H1 (cell line): Measurements from ENCODE around the gene GCHFR. TPM values are rescaled to one million over a fixed set of nuclear protein-coding genes. Genes with fewer than 3 reads are reported as not detected.

Experiments
- CTCF ChIA-PET: fragments of 300-600 bp; sonication (Branson Sonifier 250); formaldehyde crosslinking; loops from one replicate; lab custom pipeline; 2021; ENCODE audit not compliant: partially characterized antibody; lab: Charles Lee
- POLR2A ChIA-PET: fragments of 300-600 bp; sonication (Branson Sonifier 250); formaldehyde crosslinking; loops from one replicate; lab custom pipeline; 2021; ENCODE audit warnings: inconsistent platforms; ENCODE audit not compliant: partially characterized antibody; lab: Charles Lee
- DNase-seq, 2 experiments: peaks; one replicate each; pipeline versions ENCODE4 v3.0.0 to v3.0.0-alpha.2; 2010 to 2022; ENCODE audit warnings: low spot score in 2 of 2, low read depth in 1 of 2, mixed read lengths in 1 of 2
- FAIRE-seq: peaks from 2 replicates; lab custom pipeline; 2011; peaks lifted over from hg19 to GRCh38; lab: Jason Lieb, UNC
- H2AFZ ChIP-seq: 2 replicates; pipeline ENCODE4 v1.8.1; 2012; ENCODE audit warnings: low read length, inconsistent platforms
- H2AK5ac ChIP-seq: 2 replicates; pipeline ENCODE4 v1.6.1; 2013; ENCODE audit warnings: low read depth, low read length
- H2BK120ac ChIP-seq: replicated peaks from 2 replicates; pipeline ENCODE3; 2013; ENCODE audit warnings: low read depth, low read length, inconsistent platforms
- H2BK12ac ChIP-seq: 2 replicates; pipeline ENCODE4 v1.6.1; 2013; ENCODE audit warnings: low read depth, low read length
- H2BK15ac ChIP-seq: 2 replicates; pipeline ENCODE4 v1.6.1; 2013; ENCODE audit warnings: low read length
- H2BK20ac ChIP-seq: 2 replicates; pipeline ENCODE4 v1.6.1; 2013; ENCODE audit warnings: low read length
- H2BK5ac ChIP-seq: 2 replicates; pipeline ENCODE4 v1.6.1; 2013; ENCODE audit warnings: low read depth, low read length
- H3K14ac ChIP-seq: 2 replicates; pipeline ENCODE4 v1.6.1; 2013; ENCODE audit warnings: inconsistent platforms; ENCODE audit not compliant: insufficient read length
- H3K18ac ChIP-seq: 2 replicates; pipeline ENCODE4 v1.6.1; 2013; ENCODE audit warnings: low read length; ENCODE audit errors: extremely low read depth
- H3K23ac ChIP-seq: 2 replicates; pipeline ENCODE4 v1.6.1; 2013; ENCODE audit warnings: inconsistent platforms; ENCODE audit not compliant: insufficient read length
- H3K23me2 ChIP-seq: 2 replicates; pipeline ENCODE4 v1.6.1; 2013; ENCODE audit warnings: low read depth, low read length
- H3K27ac ChIP-seq: 2 replicates; pipeline ENCODE4 v1.6.1; 2011; ENCODE audit warnings: low read depth, low read length, inconsistent platforms
- H3K27me3 ChIP-seq, 4 experiments: replicated peaks in 1 of 4; 1 replicate in 1 of 4; 2 replicates in 3 of 4; pipeline versions ENCODE4 v1.6.1 to v1.8.1; 2011 to 2013; ENCODE audit warnings: low read length in 3 of 4, mild to moderate bottlenecking in 3 of 4, inconsistent platforms in 2 of 4, mixed read lengths in 2 of 4, moderate library complexity in 1 of 4; ENCODE audit not compliant: control insufficient read depth in 3 of 4, insufficient read depth in 3 of 4; ENCODE audit errors: extremely low read depth in 1 of 4
- H3K36me3 ChIP-seq, 4 experiments: 2 replicates each; pipeline versions ENCODE4 v1.6.1 to v1.8.1; 2011 to 2013; ENCODE audit warnings: mild to moderate bottlenecking in 4 of 4, low read length in 3 of 4, moderate library complexity in 2 of 4, control low read depth in 1 of 4, inconsistent platforms in 1 of 4; ENCODE audit not compliant: insufficient read depth in 4 of 4, control insufficient read depth in 2 of 4
- H3K4ac ChIP-seq: replicated peaks from 2 replicates; pipeline ENCODE3; 2013; ENCODE audit warnings: low read length, low read depth, mixed read lengths, inconsistent platforms; ENCODE audit not compliant: insufficient read length
- H3K4me1 ChIP-seq, 4 experiments: replicated peaks in 1 of 4; 1 replicate in 1 of 4; 2 replicates in 3 of 4; pipeline versions ENCODE4 v1.6.1 to v1.8.1; 2011 to 2013; ENCODE audit warnings: low read length in 3 of 4, inconsistent platforms in 2 of 4, mixed read lengths in 1 of 4; ENCODE audit not compliant: insufficient read depth in 4 of 4, control insufficient read depth in 3 of 4
- H3K4me2 ChIP-seq, 2 experiments: 2 replicates each; pipeline versions ENCODE4 v1.6.1 to v1.8.1; 2011 to 2013; ENCODE audit warnings: low read depth in 2 of 2, low read length in 2 of 2, control low read depth in 1 of 2, inconsistent platforms in 1 of 2, mild to moderate bottlenecking in 1 of 2; ENCODE audit not compliant: insufficient read depth in 1 of 2
- H3K4me3 ChIP-seq, 4 experiments: fragments of 200-600, 300-600 bp in 1 of 4; sonication (generic), shearing (Covaris generic), sonication (Bioruptor Twin) in 1 of 4; 2 replicates each; pipeline versions ENCODE4 v1.5.1 to v1.8.1; 2011 to 2016; ENCODE audit warnings: low read length in 4 of 4, low read depth in 3 of 4, control low read depth in 2 of 4, inconsistent platforms in 2 of 4, mild to moderate bottlenecking in 2 of 4, mixed read lengths in 1 of 4, moderate library complexity in 1 of 4; ENCODE audit not compliant: insufficient read depth in 2 of 4; ENCODE audit errors: extremely low read depth in 1 of 4
- H3K56ac ChIP-seq: replicated peaks from 2 replicates; pipeline ENCODE3; 2013; ENCODE audit warnings: low read depth, mild to moderate bottlenecking, mixed read lengths, low read length, inconsistent platforms; ENCODE audit not compliant: insufficient read length
- H3K79me1 ChIP-seq: 2 replicates; pipeline ENCODE4 v1.6.1; 2013; ENCODE audit warnings: low read depth, low read length, control low read depth
- H3K79me2 ChIP-seq, 2 experiments: 2 replicates each; pipeline versions ENCODE4 v1.6.1 to v1.8.1; 2012 to 2013; ENCODE audit warnings: low read length in 2 of 2, mild to moderate bottlenecking in 2 of 2, inconsistent platforms in 1 of 2; ENCODE audit not compliant: insufficient read depth in 2 of 2, control insufficient read depth in 1 of 2
- H3K9ac ChIP-seq, 4 experiments: replicated peaks in 1 of 4; 1 replicate in 1 of 4; 2 replicates in 3 of 4; pipeline versions ENCODE4 v1.6.1 to v1.8.1; 2011 to 2013; ENCODE audit warnings: low read depth in 3 of 4, low read length in 3 of 4, control low read depth in 2 of 4, mild to moderate bottlenecking in 2 of 4, moderate library complexity in 2 of 4, inconsistent platforms in 1 of 4; ENCODE audit errors: extremely low read depth in 1 of 4
- H3K9me3 ChIP-seq, 2 experiments: 2 replicates each; pipeline versions ENCODE4 v1.6.1 to v1.8.1; 2012 to 2013; ENCODE audit warnings: mild to moderate bottlenecking in 2 of 2, moderate library complexity in 2 of 2, control low read depth in 1 of 2, inconsistent platforms in 1 of 2, low read depth in 1 of 2, low read length in 1 of 2, mixed read lengths in 1 of 2; ENCODE audit not compliant: insufficient read depth in 2 of 2
- H4K20me1 ChIP-seq, 2 experiments: replicated peaks in 1 of 2; 2 replicates each; pipeline versions ENCODE3 to v1.8.1; 2011 to 2013; ENCODE audit warnings: inconsistent platforms in 2 of 2, low read length in 2 of 2, mild to moderate bottlenecking in 1 of 2; ENCODE audit not compliant: insufficient read depth in 2 of 2, control insufficient read depth in 1 of 2
- H4K5ac ChIP-seq: 2 replicates; pipeline ENCODE4 v1.6.1; 2013; ENCODE audit warnings: low read length, low read depth, mixed read lengths, inconsistent platforms; ENCODE audit not compliant: insufficient read length
- H4K8ac ChIP-seq: 2 replicates; pipeline ENCODE4 v1.8.0; 2013; ENCODE audit warnings: mild to moderate bottlenecking, moderate library complexity, low read length, inconsistent platforms; ENCODE audit not compliant: insufficient read depth; ENCODE audit errors: extremely low read depth
- H4K91ac ChIP-seq: replicated peaks from 2 replicates; pipeline ENCODE3; 2013; ENCODE audit warnings: low read length, mixed read lengths, inconsistent platforms; ENCODE audit not compliant: insufficient read length
- CBX5 ChIP-seq: fragments of 300-800, 300-1000 bp; sonication (generic); IDR thresholded peaks from 2 replicates; pipeline ENCODE4 v1.7.1; 2016; ENCODE audit warnings: antibody characterized with exemption, low read length, low read depth
- NRF1 ChIP-seq: IDR thresholded peaks from 2 replicates; pipeline ENCODE4 v1.6.1; 2011; ENCODE audit warnings: mild to moderate bottlenecking, low read depth, low read length, improper control_type of control experiment
- RNF2 ChIP-seq: fragments of 200-900, 300-1000 bp; sonication (generic); IDR thresholded peaks from 2 replicates; pipeline ENCODE4 v1.7.1; 2016; ENCODE audit warnings: borderline replicate concordance, low read depth, mild to moderate bottlenecking, antibody characterized with exemption, low read length; ENCODE audit not compliant: poor library complexity, severe bottlenecking; ENCODE audit errors: missing control alignments
- WGBS, 2 experiments: shearing (Covaris generic) in 1 of 2; methylation state at CpG; one replicate each; pipeline versions ENCODE4 v1.1.6 to v1.1.7; 2013 to 2015; ENCODE audit warnings: low lambda C conversion rate in 2 of 2, mixed read lengths in 2 of 2, inconsistent platforms in 1 of 2, low coverage in 1 of 2, missing lambda C conversion rate in 1 of 2; ENCODE audit not compliant: insufficient replicate concordance in 2 of 2, insufficient coverage in 1 of 2, insufficient read length in 1 of 2; ENCODE audit errors: extremely low coverage in 1 of 2, missing lambda C conversion rate in 1 of 2; 5-methylcytosine and 5-hydroxymethylcytosine counted together
- polyA plus RNA-seq, 7 experiments: library from polyadenylated mRNA; depleted of rRNA in 3 of 7; stranded (reverse) in 5 of 7; unstranded in 2 of 7; fragments of >200 nt in 5 of 7; fragments of 200-250 nt in 2 of 7; gene quantifications; 1 replicate in 5 of 7; 2 replicates in 1 of 7; 4 replicates in 1 of 7; pipeline versions ENCODE4 v1.2.1 to v1.2.3, GENCODE V29; 2011 to 2013; ENCODE audit warnings: missing spikeins in 2 of 7, mixed read lengths in 2 of 7
- total RNA-seq: library from RNA; stranded (reverse); fragmentation: NEBNext Ultra II Directional; extraction: Animal tissue kit (Norgen Biotek cat#: 25700); gene quantifications from 2 replicates; pipeline ENCODE4 v1.2.1, GENCODE V29; 2021
- TF ChIP-seq, protein P1 (sequence below): IDR thresholded peaks from 2 replicates; pipeline ENCODE4 v1.6.1; 2012; ENCODE audit warnings: inconsistent platforms
- TF ChIP-seq, protein P2 (sequence below), 3 experiments: IDR thresholded peaks; 1 replicate in 2 of 3; 2 replicates in 1 of 3; pipeline versions ENCODE4 v1.5.1 to v1.6.1; 2011; ENCODE audit warnings: low read length in 3 of 3, mild to moderate bottlenecking in 3 of 3, inconsistent platforms in 2 of 3, low read depth in 1 of 3, moderate library complexity in 1 of 3; ENCODE audit not compliant: insufficient read depth in 1 of 3; ENCODE audit errors: control extremely low read depth in 1 of 3

Gene GCHFR
- total and polyA plus RNA-seq, 2 of the 8 experiments (the other 6 are each of a cell fraction or from before 2014, with no cell fraction given): 25.9 to 81.5 TPM

DNA sequence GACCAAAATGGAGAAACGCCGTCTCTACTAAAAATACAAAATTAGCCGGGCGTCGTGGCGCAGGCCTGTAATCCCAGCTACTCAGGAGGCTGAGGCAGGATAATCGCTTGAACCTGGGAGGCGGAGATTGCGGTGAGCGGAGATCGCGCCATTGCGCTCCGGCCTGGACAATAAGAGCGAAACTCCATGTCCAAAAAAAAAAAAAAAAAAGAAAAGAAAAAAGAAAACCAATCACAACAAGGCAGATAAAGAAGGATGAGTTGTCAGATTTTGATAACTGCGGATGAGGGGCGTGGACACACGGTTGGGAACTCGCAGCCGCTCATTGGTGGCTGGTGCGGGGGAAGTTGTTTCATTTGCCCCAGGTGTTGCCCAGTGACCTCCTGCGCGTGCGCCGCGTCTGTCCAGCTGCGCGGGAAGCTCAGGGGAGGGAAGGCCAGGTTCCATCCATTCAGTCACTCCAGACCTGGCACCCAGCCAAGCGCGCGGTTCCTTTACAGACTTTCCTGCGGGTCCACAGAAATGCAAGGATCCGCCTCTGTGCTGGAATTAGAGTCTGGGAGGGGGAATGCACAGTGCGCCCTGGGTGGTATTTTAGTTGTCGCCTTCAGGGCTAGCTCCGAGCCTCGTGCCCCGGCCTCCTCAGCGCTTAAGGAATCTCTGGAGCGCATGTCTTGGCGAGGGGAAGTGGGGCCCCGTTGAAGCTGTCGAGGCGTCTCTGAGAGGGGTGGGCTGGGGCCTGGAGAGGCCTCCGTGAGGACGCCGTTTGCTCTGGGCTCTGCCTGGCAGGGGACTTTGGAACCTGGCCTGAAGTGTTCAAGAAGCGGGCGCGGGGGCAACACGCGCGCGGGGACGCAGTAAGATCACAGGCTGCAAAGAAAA lies 708 bp upstream of the GCHFR start:
- DNase-seq (peak in 1 of 2 experiments; percentile 68), FAIRE-seq (no peak)
- H4K91ac ChIP-seq: no peak overlapping the region
- CTCF ChIA-PET: interaction anchor here (1.0 to 15.3 kb wide), 6 partner anchors 17 to 110 kb away, joined by 3 to 184 read pairs (median 23); partner anchors contain the start of gene RAD51
- no peak overlapping the region for H3K23ac ChIP-seq
- H3K4me1 ChIP-seq: peaks cover 6 to 30% (median 19%) of the 10 kb centered on the region in 4 experiments
- peak overlapping the region; percentile 46; the same call in 1 of the 2 replicates for H2BK15ac ChIP-seq
- H2AK5ac ChIP-seq: no peak overlapping the region
- no peak overlapping the region for H3K14ac ChIP-seq
- no peaks in the 10 kb centered on the region for H3K79me1 ChIP-seq
- no peak overlapping the region for H3K27ac ChIP-seq
- H3K79me2 ChIP-seq: no peaks in the 10 kb centered on the region
- H3K9ac ChIP-seq: peak overlapping the region in 1 of 4 experiments; percentile 29; a peak in 1 of 7 replicates
- no peak overlapping the region for H3K4ac ChIP-seq
- 58% methylated on average over 54 of the region's 55 CpGs; no CpG with 5 or more reads in 1 of the 2 experiments for WGBS, 2 experiments
- H3K18ac ChIP-seq: peak overlapping the region; percentile 60
- no peak overlapping the region for H4K5ac ChIP-seq
- peak overlapping the region; percentile 44 to 81 (median 74) for H3K4me3 ChIP-seq
- H3K36me3 ChIP-seq: no peaks in the 10 kb centered on the region
- H3K56ac ChIP-seq: peak overlapping the region; percentile 70
- H2BK20ac ChIP-seq: no peak overlapping the region
- POLR2A ChIA-PET: interaction anchor here (0.7 to 3.0 kb wide), 16 partner anchors 10 to 321 kb away, joined by 3 to 11 read pairs (median 6); partner anchors contain the start of genes CHAC1, RAD51, SPINT1 and VPS18
- no peaks in the 10 kb centered on the region for H3K9me3 ChIP-seq
- H2BK5ac ChIP-seq: no peak overlapping the region; the same call in 1 of the 2 replicates
- peaks cover 0 to 2% of the 10 kb centered on the region in 2 experiments for H4K20me1 ChIP-seq
- peaks cover 0 to 7% (median 3%) of the 10 kb centered on the region in 4 experiments; a peak in 5 of 7 replicates for H3K27me3 ChIP-seq
- peak overlapping the region; percentile 65 to 92 for H3K4me2 ChIP-seq
- H2BK120ac ChIP-seq: no peak overlapping the region
- peaks cover 14% of the 10 kb centered on the region; the same call in 1 of the 2 replicates for H3K23me2 ChIP-seq
- H2AFZ ChIP-seq: 0 out of 2 replicates have a peak overlapping the region, but pooled peaks have one; percentile 56
- H2BK12ac ChIP-seq: 0 out of 2 replicates have a peak overlapping the region, but pooled peaks have one; percentile 60
- H4K8ac ChIP-seq: peak overlapping the region; percentile 60; the same call in 1 of the 2 replicates
- TF ChIP-seq NRF1: peak; percentile 20; the same call in 1 of the 2 replicates
- TF ChIP-seq, protein P1, sequence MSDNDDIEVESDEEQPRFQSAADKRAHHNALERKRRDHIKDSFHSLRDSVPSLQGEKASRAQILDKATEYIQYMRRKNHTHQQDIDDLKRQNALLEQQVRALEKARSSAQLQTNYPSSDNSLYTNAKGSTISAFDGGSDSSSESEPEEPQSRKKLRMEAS: peak; percentile 87
- TF ChIP-seq, protein P2, sequence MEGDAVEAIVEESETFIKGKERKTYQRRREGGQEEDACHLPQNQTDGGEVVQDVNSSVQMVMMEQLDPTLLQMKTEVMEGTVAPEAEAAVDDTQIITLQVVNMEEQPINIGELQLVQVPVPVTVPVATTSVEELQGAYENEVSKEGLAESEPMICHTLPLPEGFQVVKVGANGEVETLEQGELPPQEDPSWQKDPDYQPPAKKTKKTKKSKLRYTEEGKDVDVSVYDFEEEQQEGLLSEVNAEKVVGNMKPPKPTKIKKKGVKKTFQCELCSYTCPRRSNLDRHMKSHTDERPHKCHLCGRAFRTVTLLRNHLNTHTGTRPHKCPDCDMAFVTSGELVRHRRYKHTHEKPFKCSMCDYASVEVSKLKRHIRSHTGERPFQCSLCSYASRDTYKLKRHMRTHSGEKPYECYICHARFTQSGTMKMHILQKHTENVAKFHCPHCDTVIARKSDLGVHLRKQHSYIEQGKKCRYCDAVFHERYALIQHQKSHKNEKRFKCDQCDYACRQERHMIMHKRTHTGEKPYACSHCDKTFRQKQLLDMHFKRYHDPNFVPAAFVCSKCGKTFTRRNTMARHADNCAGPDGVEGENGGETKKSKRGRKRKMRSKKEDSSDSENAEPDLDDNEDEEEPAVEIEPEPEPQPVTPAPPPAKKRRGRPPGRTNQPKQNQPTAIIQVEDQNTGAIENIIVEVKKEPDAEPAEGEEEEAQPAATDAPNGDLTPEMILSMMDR (IDR thresholded peaks at IDR 0.05; ENCODE audit: control extremely low read depth in 1 of 3, insufficient read depth in 1 of 3, low read depth in 1 of 3, low read length in 3 of 3): no peak
- TF ChIP-seq RNF2: peak; percentile 27
- no peak for TF ChIP-seq CBX5
